IPS-18c (cell line): ENCODE results near the gene TMED6.
A peak's percentile ranks its signal among the peaks of the same experiment; 100 is the strongest.
"Not testable (repeated sequence)": the region's sequence is repeated elsewhere in the genome, so short reads cannot be mapped to it uniquely, and the experiment has no call there.

Source experiments
- H3K4me3 ChIP-seq: 2 replicates; pipeline ENCODE4 v1.7.0; 2013; ENCODE audit warnings: low read depth, mild to moderate bottlenecking, low read length, moderate library complexity; ENCODE audit not compliant: insufficient read depth
- H3K9me3 ChIP-seq: one replicate; pipeline ENCODE4 v1.6.1; 2013; ENCODE audit warnings: mild to moderate bottlenecking, low read length, moderate library complexity; ENCODE audit not compliant: control insufficient read depth, insufficient read depth

The TMED6 gene

GRCh38 chr16:69315486-69316311 lies 35.9 kb downstream of the TMED6 start:
- H3K4me3 ChIP-seq, result no peak overlapping the region
- no peaks in the 10 kb centered on the region for H3K9me3 ChIP-seq

GRCh38 chr16:69314534-69314933 lies 37.1 kb downstream of the TMED6 start:
- Histone ChIP-seq H3K4me3 (no peak overlapping the region), H3K9me3 (no peaks in the 10 kb centered on the region)

GRCh38 chr16:69313469-69313868 lies 38.1 kb downstream of the TMED6 start:
- Histone ChIP-seq H3K4me3 (no peak overlapping the region), H3K9me3 (no peaks in the 10 kb centered on the region)

- H3K9me3 ChIP-seq, result no peaks in the 10 kb centered on the region
- peak overlapping the region; percentile 95 for H3K4me3 ChIP-seq
Observed at GRCh38 chr16:69311533-69312387, 39.8 kb downstream of the TMED6 start.

GRCh38 chr16:69310653-69311532 lies 40.7 kb downstream of the TMED6 start, which contains the start of gene VPS4A:
Gene VPS4A (plus strand): TSS chr16:69311350. CDS start chr16:69311512, 162 bp downstream.
- Histone ChIP-seq H3K4me3 (peak within 1 kb of the TSS; percentile 95), H3K9me3 (no peaks in the 10 kb centered on the region)

- H3K9me3 ChIP-seq, result no peaks in the 10 kb centered on the region
- no peak overlapping the region for H3K4me3 ChIP-seq
Observed at GRCh38 chr16:69309316-69309715, 42.3 kb downstream of the TMED6 start.

- Histone ChIP-seq H3K9me3 (no peaks in the 10 kb centered on the region), H3K4me3 (no peak overlapping the region)
Observed at GRCh38 chr16:69307856-69308255, 43.7 kb downstream of the TMED6 start.

- Histone ChIP-seq H3K9me3 (peaks cover 2% of the 10 kb centered on the region), H3K4me3 (no peak overlapping the region)
Observed at GRCh38 chr16:69307091-69307490, 44.5 kb downstream of the TMED6 start.

- Histone ChIP-seq H3K4me3 (no peak overlapping the region), H3K9me3 (peaks cover 2% of the 10 kb centered on the region)
Observed at GRCh38 chr16:69306031-69306430, 45.6 kb downstream of the TMED6 start.

GRCh38 chr16:69302301-69302700 lies 49.3 kb downstream of the TMED6 start:
- Histone ChIP-seq H3K4me3 (no peak overlapping the region), H3K9me3 (peaks cover 2% of the 10 kb centered on the region)

- Histone ChIP-seq H3K9me3 (peaks cover 2% of the 10 kb centered on the region), H3K4me3 (no peak overlapping the region)
Observed at GRCh38 chr16:69301861-69302260, 49.7 kb downstream of the TMED6 start.

GRCh38 chr16:69301187-69301586 lies 50.4 kb downstream of the TMED6 start:
- peaks cover 4% of the 10 kb centered on the region for H3K9me3 ChIP-seq
- no peak overlapping the region for H3K4me3 ChIP-seq

- no peak overlapping the region for H3K4me3 ChIP-seq
- H3K9me3 ChIP-seq, result peaks cover 4% of the 10 kb centered on the region
Observed at GRCh38 chr16:69298261-69298660, 53.3 kb downstream of the TMED6 start.

GRCh38 chr16:69296771-69297170 lies 54.8 kb downstream of the TMED6 start:
- not testable (repeated sequence) for H3K9me3 ChIP-seq

GRCh38 chr16:69294051-69294450 lies 57.5 kb downstream of the TMED6 start:
- Histone ChIP-seq H3K4me3 (no peak overlapping the region), H3K9me3 (peaks cover 2% of the 10 kb centered on the region)

More at GRCh38 chr16:69296771-69297170, 54.8 kb downstream of the TMED6 start:
- H3K4me3 ChIP-seq, result not testable (repeated sequence)

GRCh38 chr16:69293401-69293800 lies 58.2 kb downstream of the TMED6 start:
- H3K4me3 ChIP-seq, result no peak overlapping the region
- H3K9me3 ChIP-seq, result peaks cover 2% of the 10 kb centered on the region
